MM.1S (cell line): ENCODE measurements around the gene OGFR.
"Not testable (repeated sequence)": the region's sequence is repeated elsewhere in the genome, so short reads cannot be mapped to it uniquely, and the experiment has no call there.

Source experiments
- DNase-seq: peaks from one replicate; pipeline ENCODE4 v3.0.0-alpha.2; 2015
- H2AFZ ChIP-seq: fragments of 300-600 bp; sonication (generic); 2 replicates; pipeline ENCODE4 v1.6.0; 2016; ENCODE audit warnings: antibody characterized with exemption, low read length
- H3F3A ChIP-seq: fragments of 300-600 bp; sonication (generic); 2 replicates; pipeline ENCODE4 v1.6.1; 2016; ENCODE audit warnings: mild to moderate bottlenecking, antibody characterized with exemption, low read length, moderate library complexity, mixed read lengths; ENCODE audit not compliant: insufficient read depth
- H3K27ac ChIP-seq: fragments of 300-600 bp; sonication (generic); 2 replicates; pipeline ENCODE4 v1.5.1; 2016; ENCODE audit warnings: mild to moderate bottlenecking, low read length
- H3K27me3 ChIP-seq: fragments of 300-600 bp; sonication (generic); replicated peaks from 2 replicates; pipeline ENCODE4 v1.6.0; 2016; ENCODE audit warnings: low read length; ENCODE audit not compliant: insufficient read depth
- H3K36me3 ChIP-seq: fragments of 300-600 bp; sonication (generic); replicated peaks from 2 replicates; pipeline ENCODE4 v1.6.1; 2016; ENCODE audit warnings: mild to moderate bottlenecking, low read length, mixed read lengths; ENCODE audit not compliant: insufficient read depth
- H3K4me1 ChIP-seq: fragments of 300-600 bp; sonication (generic); 2 replicates; pipeline ENCODE4 v1.6.1; 2016; ENCODE audit warnings: low read length, mixed read lengths
- H3K4me2 ChIP-seq: fragments of 300-600 bp; sonication (generic); 2 replicates; pipeline ENCODE4 v1.6.0; 2016; ENCODE audit warnings: low read depth, low read length
- H3K4me3 ChIP-seq: fragments of 300-600 bp; sonication (generic); 2 replicates; pipeline ENCODE4 v1.5.1; 2016; ENCODE audit warnings: low read length, mixed read lengths
- H3K79me2 ChIP-seq: fragments of 300-600 bp; sonication (generic); 2 replicates; pipeline ENCODE4 v1.6.1; 2016; ENCODE audit warnings: mixed run types, low read length, mixed read lengths
- H3K9ac ChIP-seq: fragments of 300-600 bp; sonication (generic); 2 replicates; pipeline ENCODE4 v1.6.1; 2016; ENCODE audit warnings: low read length, mixed read lengths
- H3K9me2 ChIP-seq: fragments of 300-600 bp; sonication (generic); replicated peaks from 2 replicates; pipeline ENCODE4 v1.6.1; 2016; ENCODE audit warnings: mild to moderate bottlenecking, low read length, mixed read lengths; ENCODE audit not compliant: insufficient read depth
- H3K9me3 ChIP-seq: fragments of 300-600 bp; sonication (generic); replicated peaks from 2 replicates; pipeline ENCODE4 v1.6.1; 2016; ENCODE audit warnings: mild to moderate bottlenecking, low read length, mixed read lengths; ENCODE audit not compliant: insufficient read depth
- H4K20me1 ChIP-seq: fragments of 300-600 bp; sonication (generic); 2 replicates; pipeline ENCODE4 v1.6.1; 2016; ENCODE audit warnings: mild to moderate bottlenecking, low read length, moderate library complexity, mixed read lengths; ENCODE audit not compliant: insufficient read depth
- EZH2 ChIP-seq: fragments of 300-600 bp; sonication (generic); optimal IDR thresholded peaks from 2 replicates; pipeline ENCODE3; 2017; ENCODE audit warnings: low read depth, mild to moderate bottlenecking, antibody characterized with exemption, low read length, mixed read lengths
- EZH2phosphoT487 ChIP-seq: fragments of 300-600 bp; sonication (generic); IDR thresholded peaks from 2 replicates; pipeline ENCODE4 v1.6.1; 2018; ENCODE audit warnings: antibody characterized with exemption, low read length
- TF ChIP-seq, protein P1 (sequence below): fragments of 300-600 bp; sonication (generic); IDR thresholded peaks from 2 replicates; pipeline ENCODE4 v1.5.1; 2016; ENCODE audit warnings: antibody characterized with exemption, low read length, mixed read lengths

OGFR gene

GRCh38 chr20:62844182-62844581 lies 39.5 kb downstream of the OGFR start:
- Histone ChIP-seq H3F3A (peaks cover under 1% of the 10 kb centered on the region; the same call in 1 of the 2 replicates), H3K27me3 (peaks cover 2% of the 10 kb centered on the region), H3K9me2 (no peaks in the 10 kb centered on the region), H3K9ac (no peak overlapping the region), H4K20me1 (no peaks in the 10 kb centered on the region), H3K4me3 (no peak overlapping the region), H3K9me3 (no peaks in the 10 kb centered on the region), H3K4me1 (no peaks in the 10 kb centered on the region), H2AFZ (no peak overlapping the region), H3K36me3 (no peaks in the 10 kb centered on the region), H3K27ac (no peak overlapping the region), H3K4me2 (no peak overlapping the region), H3K79me2 (no peaks in the 10 kb centered on the region)
- no peak for TF ChIP-seq EZH2phosphoT487
- TF ChIP-seq EZH2, result no peak
- TF ChIP-seq, protein P1, sequence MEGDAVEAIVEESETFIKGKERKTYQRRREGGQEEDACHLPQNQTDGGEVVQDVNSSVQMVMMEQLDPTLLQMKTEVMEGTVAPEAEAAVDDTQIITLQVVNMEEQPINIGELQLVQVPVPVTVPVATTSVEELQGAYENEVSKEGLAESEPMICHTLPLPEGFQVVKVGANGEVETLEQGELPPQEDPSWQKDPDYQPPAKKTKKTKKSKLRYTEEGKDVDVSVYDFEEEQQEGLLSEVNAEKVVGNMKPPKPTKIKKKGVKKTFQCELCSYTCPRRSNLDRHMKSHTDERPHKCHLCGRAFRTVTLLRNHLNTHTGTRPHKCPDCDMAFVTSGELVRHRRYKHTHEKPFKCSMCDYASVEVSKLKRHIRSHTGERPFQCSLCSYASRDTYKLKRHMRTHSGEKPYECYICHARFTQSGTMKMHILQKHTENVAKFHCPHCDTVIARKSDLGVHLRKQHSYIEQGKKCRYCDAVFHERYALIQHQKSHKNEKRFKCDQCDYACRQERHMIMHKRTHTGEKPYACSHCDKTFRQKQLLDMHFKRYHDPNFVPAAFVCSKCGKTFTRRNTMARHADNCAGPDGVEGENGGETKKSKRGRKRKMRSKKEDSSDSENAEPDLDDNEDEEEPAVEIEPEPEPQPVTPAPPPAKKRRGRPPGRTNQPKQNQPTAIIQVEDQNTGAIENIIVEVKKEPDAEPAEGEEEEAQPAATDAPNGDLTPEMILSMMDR, result no peak
- no peak for DNase-seq

- Histone ChIP-seq H3K4me2 (no peak overlapping the region), H3F3A (peaks cover 3% of the 10 kb centered on the region; the same call in 1 of the 2 replicates), H3K27me3 (no peaks in the 10 kb centered on the region; the same call in 1 of the 2 replicates), H3K9me3 (no peaks in the 10 kb centered on the region), H3K79me2 (no peaks in the 10 kb centered on the region), H4K20me1 (no peaks in the 10 kb centered on the region), H3K4me3 (no peak overlapping the region), H3K36me3 (no peaks in the 10 kb centered on the region), H3K9me2 (no peaks in the 10 kb centered on the region), H2AFZ (no peak overlapping the region), H3K4me1 (no peaks in the 10 kb centered on the region), H3K27ac (no peak overlapping the region), H3K9ac (no peak overlapping the region)
- TF ChIP-seq, protein P1, result no peak
- TF ChIP-seq EZH2phosphoT487 (no peak), EZH2 (no peak)
- no peak for DNase-seq
Measured at GRCh38 chr20:62845416-62846160, 41.0 kb downstream of the OGFR start.

DNA sequence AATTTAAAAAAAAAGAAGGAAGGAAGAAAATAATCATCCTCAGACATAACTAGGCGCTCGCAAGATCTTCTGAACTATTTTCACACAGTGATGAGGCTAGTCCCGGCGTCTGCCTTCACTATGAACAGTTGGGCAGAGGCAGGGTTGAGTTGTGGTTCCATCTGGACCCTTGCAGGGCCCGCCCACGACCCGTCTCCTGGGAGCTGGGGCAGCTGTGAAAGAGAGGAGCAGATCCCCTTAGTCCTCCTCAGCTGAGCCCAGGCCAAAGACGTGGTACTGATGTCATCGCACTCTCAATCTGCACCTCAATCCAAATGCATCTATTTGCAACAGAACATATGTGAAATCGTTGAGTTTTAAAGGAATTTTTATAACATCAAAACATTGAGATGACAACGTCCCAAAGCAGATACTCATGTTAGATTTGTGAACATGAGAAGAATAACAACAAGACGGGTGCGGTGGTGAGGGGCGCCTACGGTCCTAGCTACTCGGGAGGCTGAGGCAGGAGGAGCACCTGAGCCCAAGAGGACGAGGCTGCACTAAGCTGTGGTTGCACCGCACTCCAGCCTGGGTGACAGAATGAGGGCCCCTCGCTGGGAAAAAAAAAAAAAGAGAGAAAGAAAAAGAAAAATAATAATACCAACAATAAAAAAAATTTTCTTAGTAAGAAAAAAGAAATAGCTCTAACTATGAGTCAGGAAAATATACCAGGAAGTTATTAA lies 41.7 kb downstream of the OGFR start:
- Histone ChIP-seq H3K4me2 (no peak overlapping the region), H3F3A (peaks cover 3% of the 10 kb centered on the region; the same call in 1 of the 2 replicates)

GRCh38 chr20:62848917-62849316 lies 44.3 kb downstream of the OGFR start:
- H3K4me3 ChIP-seq, H4K20me1 ChIP-seq, H3K9me2 ChIP-seq, H3K4me2 ChIP-seq, H3K79me2 ChIP-seq, H3K36me3 ChIP-seq, H3K4me1 ChIP-seq, H2AFZ ChIP-seq, H3K9ac ChIP-seq, H3K27me3 ChIP-seq, H3F3A ChIP-seq, DNase-seq, H3K27ac ChIP-seq, H3K9me3 ChIP-seq: not testable (repeated sequence)

More for the DNA sequence above, 41.7 kb downstream of the OGFR start:
- Histone ChIP-seq H3K36me3 (no peaks in the 10 kb centered on the region), H3K9ac (no peak overlapping the region), H3K27me3 (no peaks in the 10 kb centered on the region), H3K4me1 (no peaks in the 10 kb centered on the region), H2AFZ (no peak overlapping the region), H3K4me3 (no peak overlapping the region), H3K9me2 (no peaks in the 10 kb centered on the region), H3K9me3 (no peaks in the 10 kb centered on the region), H3K79me2 (no peaks in the 10 kb centered on the region), H4K20me1 (no peaks in the 10 kb centered on the region), H3K27ac (no peak overlapping the region)
- TF ChIP-seq, protein P1, result no peak
- TF ChIP-seq EZH2phosphoT487 (no peak), EZH2 (no peak)
- DNase-seq, result no peak
